ENCODE data around the gene CHST3. TPM values are rescaled to one million over a fixed set of nuclear protein-coding genes. Genes with fewer than 3 reads are reported as not detected.

CHST3 gene
- 18.8 and 55.2 TPM in 2 replicates for total RNA-seq

DNA sequence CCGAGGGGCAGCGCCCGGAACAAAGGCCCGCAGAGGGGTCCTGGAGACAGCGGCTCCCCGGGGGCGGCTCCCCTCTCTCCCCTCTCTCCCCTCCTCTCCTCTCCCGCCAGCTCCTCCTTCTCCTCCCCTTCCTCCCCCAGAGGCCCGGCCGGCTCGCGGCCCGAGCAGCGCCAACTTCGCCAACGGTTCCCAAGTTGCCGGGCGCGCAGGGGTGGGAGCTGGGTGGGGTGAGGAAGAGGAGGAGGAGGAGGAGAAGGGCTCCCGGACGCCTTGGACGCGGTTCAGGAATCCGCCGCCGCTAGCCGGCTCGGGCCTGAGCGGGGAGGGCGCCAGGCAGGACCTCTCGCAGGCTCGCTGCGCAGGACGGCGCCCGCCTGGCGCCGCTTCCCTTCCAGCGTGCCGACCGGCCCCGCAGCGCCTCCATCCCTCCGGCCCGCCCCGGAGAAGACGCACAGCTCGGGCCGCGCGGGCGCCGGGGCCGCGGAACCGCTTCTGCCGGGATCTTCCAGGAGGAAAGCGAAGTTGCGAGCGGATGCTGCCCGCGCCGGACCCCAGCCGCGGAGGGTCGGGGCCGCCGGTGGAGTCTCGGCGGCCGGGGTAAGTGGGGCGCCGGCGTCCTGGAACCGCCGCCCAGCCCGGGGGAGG lies at the start of gene CHST3:
TSS of gene CHST3 (plus strand) at position 298 of the 645 bp plus-strand sequence. CDS start 41,448 bp downstream, outside the sequence.

Other genes starting within 250 kb of the CHST3 start
- not detected in 2 replicates for gene C10orf105, start 244.6 kb upstream of the CHST3 start, total RNA-seq
- gene VSIR, start 190.9 kb upstream of the CHST3 start, total RNA-seq = 9.8 and 9.9 TPM in 2 replicates
- gene PSAP, start 113.1 kb upstream of the CHST3 start, total RNA-seq = 1,086 and 2,780 TPM in 2 replicates
- gene SPOCK2, start 124.2 kb downstream of the CHST3 start, total RNA-seq = 0.21 and 0.34 TPM in 2 replicates

Data from nasal cavity respiratory epithelium epithelial cell of viscerocranial mucosa (primary cell).